CD4-positive, alpha-beta T cell treated with Interleukin-6 for 4 hours (primary cell): ENCODE data around the gene DQX1.

Source experiments
- DNase-seq: peaks from one replicate; pipeline ENCODE4 v3.0.0-alpha.2; 2020; ENCODE audit warnings: mixed read lengths

Gene DQX1

DNA sequence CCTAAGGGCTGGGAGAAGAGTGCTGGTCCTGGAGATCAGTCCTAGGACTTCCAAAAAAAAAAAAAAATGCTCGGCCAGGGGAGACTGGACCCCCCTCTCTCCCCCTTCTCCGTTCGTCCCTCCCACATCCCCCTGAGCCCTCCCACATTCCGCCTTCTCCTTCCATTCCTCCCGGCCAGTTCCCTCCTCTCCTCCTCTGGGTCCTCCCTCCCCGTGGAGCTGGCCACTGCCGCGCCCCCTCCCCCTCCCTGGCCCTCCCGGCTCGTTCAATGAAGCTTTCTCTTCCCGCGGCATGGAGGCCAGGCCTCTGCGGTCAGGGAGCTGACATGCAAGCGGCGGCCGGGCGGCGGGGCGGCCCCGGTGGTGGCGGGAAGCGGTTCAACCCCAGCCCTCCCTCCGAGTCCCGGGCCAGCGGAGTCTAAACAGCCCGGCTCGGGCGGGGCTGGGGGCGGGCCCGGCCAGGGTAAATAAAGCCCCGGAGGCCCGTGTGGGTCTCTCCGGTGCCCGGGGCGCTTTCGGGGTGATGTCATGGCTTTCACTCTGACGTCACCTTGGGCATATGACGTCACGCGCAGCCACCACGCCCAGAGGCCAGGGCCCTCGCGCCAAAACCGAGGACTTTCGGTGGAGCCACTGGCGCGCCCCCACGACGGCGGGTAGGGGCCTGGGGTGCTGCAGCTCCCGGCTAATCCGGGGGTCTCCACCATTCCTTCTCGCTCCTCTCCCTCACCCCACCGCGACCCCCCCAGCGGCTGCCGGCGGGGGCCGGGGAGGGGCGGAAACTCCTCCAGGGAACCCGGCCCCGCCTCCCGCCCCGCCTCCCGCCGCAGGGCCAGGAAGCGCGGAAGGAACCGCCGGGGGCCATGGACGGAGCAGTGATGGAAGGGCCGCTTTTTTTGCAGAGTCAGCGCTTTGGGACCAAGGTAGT is 28.1 kb upstream of the DQX1 start, which contains the start of the genes DOK1 and LOXL3:
DOK1 (plus strand) TSS at position 829 of the 928 bp plus-strand sequence; CDS start at position 864, 35 bp downstream.
LOXL3 (minus strand) TSS at position 51 of the 928 bp plus-strand sequence. CDS start 1,308 bp downstream, outside the sequence.
- DNase-seq = peak; percentile 89

DNA sequence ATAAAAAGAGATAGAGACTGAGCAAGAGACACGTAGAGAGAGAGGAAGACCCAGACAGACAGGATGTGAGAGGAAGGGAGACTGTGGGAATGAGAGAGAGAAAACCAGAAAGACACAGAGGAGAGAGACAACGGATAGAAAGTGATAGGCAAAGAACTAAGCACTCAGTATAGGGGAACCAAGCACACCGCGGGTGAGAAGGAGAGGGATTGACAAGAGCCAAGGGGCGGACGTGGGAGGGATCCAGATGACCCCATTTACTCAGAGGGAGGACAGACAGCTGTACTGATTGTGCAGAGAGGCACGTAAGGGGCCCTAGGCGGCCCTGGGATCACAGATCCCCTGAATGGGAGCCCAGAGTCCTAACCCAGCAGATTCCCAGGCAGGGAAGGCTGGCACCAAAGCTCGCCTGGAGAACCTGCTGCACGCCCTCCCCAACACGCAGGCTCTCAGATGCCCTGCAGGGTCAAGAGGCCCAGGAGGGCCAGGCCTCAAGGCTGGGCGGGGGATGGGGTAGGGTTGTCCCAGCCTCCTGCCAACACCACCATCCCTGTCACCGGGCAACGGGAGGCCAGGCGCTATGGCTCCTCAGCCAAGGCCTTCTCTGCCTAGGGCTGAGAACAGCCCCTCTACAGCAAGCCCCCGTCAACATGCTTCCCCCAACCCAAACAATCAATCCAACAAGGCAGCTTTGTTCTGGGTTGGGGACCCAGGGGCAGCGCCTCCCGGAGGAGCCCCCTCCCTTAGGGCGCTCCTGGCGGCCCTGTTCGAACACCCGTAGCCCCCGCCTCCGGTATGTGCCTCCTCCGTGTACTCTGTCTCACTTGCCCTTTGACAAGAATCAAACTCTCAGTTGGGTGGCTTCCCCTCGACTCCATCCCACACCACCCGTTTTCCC is 27.1 kb upstream of the DQX1 start:
- no peak for DNase-seq

DNA sequence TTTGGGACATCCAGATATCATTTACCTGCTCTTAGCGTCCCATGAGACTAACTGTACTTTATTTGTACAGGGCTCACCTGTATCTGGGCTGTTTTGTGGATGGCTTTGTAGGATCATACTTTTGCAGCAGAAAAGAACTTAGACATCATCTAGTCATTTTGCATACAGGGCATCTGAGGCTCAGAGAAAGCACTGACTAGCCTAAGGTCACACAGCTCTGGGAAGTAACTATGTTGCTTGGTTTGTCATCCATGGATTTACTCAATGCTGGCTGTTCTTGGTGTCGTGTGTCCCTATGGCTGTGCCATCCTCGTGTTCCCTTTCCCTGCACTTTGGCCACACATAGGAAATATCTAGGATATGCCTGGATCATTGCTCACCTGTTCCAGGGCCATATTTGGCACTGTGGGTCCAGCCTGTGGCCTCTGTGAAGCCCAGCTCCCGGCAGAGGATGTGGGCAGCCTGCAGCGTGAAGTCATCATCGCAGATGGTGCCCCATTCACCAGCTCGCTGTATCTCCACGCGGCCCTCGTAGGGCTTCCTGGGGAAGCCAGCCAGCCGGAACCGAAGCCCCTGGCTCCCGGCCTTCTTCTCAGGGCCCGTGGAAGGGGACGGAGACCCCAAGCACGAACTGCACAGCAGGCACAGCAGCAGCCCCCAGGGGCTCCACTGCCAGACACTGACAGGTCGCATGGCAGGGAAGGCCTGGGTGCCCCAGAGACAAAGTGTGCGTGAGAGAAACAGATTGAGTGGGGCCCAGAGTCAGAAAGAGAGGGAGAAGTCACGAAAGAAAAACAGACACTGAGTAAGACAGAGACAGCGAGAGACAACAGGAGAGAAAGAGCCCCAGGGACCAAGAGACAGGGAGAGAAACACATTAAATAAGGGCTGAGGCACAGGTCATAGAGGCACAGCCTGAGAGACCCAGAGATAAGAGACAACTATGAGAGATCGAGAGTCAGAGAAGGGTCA is 26.2 kb upstream of the DQX1 start:
- DNase-seq = no peak

DNA sequence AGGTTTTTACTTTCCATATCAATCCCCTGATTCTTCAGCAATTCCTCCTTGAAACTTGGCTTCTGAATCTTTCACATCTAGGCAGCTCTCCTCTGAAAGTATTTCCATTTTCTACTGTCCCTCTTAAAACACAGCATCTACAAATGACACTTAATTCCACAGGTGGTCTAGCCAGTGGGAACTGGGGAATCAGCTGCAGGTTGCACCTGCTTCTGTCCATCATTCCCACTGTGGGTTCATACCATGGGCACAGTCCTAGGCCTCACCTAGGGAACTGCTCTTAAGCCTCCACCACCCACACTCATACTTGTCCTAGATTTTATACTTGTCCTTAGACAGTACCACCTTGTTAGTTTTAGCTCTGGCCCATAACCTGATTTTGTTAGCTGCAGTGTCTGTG is 25.5 kb upstream of the DQX1 start:
- DNase-seq = no peak

DNA sequence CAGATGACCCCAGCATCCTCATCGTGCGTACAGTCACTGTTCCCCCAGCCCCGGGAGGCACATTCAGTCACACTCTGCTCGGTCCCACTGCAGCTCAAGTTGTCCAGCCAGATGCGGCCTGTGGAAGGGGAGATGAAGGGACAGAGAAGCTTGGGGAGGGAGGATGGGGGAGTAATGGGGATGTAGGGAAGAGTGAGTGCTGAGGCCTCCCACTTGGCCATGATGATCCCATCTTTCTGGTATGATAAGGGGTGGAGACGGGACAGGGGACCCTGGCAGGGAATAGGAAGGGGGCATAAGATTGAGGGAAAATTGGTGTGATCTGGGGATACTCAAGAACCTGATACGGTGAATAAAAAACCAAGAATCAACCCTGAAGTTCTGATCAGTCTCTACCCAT is 24.2 kb upstream of the DQX1 start:
- no peak for DNase-seq

DNA sequence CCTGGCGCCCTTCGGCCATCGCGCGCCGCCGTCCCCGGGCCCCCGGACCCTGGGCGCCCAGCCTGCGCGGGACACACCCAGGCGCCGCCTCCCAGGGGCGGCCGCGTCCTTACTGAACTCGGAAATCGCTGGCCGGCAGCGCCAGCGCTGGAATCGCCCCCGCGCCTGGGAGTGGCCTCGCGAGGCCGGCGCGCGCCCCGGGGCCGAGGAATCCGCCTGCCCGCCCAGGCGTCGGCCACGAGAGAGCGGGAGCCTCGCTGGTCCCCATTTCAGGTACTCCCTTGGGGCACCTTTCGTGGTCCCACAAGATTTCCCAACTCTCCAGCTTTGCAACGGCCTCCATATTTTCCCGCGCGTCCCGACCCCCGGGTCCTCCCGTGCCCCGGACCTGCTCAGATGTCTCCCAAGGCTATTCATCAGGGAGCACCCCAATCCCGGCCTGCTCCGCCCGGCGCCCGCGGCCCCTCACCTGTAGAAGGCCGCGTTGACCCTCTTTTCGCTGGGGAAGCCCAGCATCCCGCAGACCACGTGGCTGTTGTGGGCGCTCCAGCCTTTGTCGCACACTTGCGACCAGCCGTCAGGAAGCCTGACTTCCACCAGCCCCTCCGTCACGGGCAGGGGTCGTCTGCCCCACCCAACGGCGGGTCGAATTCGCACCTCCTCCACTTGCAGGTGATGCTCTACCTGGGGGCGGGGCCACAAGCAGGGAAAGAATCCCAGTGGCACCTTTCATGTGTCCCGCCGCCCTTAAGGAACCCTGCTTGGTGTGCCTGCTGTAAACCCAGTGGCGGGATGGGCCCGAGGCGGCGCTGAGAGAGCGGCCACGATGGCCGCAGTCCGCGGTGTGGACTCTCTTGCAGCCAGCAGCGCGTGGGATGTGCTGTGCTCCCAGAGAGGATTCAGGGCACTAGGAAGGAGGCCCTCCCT is 23.1 kb upstream of the DQX1 start:
- DNase-seq = no peak

DNA sequence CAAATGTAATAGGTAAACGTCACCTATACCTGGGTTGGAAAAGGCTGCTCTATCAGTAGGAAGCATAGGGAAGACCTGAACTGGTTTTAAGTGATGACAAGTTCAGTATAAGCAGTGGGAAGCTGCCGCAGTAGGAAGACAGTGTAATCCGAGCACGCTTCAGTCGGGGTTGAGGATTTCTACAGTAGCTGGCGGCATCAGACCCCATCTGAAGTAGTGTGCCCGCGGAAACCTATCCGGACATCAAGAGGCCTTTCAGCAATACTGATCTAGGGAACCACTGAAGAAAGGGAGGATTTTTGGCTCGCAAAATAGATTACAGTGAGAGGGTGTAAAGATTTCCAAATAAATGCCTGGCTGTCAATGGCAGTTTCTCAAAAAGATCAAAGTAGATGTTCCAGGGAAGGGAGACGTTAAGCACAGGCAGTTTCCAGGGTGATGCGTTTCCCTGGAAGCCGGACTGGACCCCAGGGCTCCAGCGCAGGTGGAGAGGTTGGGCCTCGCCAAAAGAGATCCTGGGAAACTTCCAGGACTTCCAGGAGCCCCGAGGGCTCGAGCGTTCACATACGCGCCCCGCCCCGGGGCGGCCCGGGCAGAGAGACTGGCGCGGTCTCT is 22.4 kb upstream of the DQX1 start:
- no peak for DNase-seq

DNA sequence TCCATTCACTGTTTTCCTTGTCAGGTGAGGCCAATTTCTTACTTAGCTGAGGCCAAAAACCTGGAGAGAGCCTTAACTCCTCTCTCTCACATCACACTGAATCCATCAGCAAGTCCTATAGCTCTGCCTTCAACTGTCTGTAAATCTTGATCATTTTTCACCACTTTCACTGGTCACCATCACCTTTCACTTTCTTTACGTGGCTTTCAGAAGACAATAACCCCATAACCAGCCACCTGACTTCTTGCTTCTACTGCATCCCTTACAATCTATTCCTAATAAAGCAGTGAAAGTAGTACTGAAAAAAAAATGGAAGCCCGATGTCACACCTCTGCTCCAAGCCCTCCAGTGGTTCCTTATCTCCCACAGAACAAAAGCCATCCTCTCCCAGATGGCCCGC is 20.0 kb upstream of the DQX1 start:
- DNase-seq = no peak

DNA sequence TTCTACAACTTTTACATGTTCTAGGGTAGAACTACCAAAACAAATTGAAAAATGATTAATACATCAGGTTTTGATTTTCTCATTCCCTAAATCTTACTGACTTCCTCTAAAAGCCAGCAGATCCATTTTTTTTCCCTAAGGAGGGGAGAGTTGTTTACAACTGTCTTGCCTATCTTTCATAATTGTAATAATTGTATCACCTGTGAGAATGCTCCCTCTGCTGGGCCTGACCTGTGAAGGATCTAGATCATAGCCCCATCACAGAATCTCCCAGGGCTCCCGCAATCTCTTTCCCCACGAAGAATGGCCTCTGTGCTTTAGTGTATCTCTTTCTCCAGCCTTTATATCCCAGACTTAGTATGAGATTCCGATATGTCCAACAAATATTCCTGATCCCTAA is 18.6 kb upstream of the DQX1 start:
- DNase-seq = peak; percentile 38

DNA sequence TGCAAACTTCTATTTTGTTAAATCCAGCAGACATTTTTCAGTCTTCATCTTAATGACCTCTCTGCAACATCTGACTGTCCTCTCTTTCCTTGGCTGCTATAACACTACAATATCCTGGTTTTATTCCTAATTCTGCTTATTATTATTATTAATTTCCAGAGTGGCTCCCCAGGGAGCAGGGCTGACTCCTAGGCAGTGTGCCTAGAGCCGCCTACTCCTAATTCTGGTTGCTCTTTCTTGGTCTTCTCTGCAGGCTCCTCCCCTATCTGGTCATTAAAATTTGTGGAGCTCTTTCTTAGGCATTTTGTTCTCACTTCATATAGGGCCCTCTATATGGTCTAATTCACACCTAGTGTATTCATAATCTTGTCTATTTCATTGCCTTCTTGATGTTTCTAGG is 16.9 kb upstream of the DQX1 start:
- no peak for DNase-seq

DNA sequence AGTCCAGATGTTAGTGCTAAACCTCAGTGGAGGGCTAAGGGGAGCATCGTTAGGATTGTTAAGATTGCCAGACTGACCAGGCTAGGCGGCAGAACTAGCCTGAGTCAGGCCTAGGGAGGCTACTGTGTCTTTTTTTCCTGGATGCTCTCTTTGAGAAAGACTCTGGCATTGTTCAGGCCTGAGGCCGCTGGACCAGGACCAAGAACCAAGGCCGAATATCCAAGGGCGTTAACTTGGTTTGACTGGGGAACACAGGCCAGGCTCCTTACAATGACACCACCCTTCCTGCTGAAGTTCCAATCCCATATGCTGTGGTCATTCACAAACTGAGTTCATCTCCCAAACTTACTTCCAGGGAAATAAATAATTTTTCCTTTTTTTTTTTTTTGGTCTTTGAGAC is 14.3 kb upstream of the DQX1 start:
- DNase-seq = no peak

DNA sequence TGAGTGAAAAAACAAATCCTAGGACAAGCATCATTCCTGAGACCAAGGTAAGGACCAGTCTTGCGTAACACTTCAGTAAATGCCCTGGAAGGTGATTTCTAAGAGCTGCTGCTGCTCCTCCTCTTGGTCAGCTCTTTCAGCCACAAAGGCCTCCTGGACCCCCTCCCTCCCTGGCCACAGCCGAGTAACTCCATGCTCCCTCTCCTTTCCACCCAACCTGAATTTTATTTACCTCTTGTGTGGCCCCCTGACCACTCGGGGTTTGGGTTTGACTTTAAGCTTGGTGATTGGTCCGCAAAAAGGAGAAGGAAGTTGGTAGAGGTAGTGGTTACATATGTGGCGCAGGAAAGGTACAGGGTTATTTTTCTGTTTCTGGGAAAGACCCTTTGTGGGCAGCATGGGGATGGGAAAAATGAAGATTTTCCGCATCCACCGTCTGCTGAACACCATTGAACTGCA is 12.9 kb upstream of the DQX1 start:
- DNase-seq = no peak

DNA sequence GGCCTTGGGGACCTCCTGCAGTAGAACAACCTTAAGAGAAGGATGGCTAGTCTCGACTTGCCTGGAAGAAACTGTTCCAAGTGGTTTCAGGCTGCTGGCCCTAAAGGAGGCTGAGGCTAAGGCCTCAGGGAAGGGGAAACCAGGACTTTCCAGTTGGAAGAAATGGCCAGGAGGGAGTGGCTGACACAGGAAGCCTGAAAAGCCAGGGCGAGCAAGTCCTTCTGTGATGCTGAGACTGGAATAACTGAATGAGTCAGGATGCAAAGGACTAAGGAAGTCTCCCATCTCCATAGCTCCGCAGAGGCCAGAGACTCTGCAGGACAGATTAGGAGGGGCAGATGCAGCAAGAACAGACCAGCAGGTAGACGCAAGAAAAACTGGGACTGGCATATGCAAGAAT is 11.1 kb upstream of the DQX1 start:
- DNase-seq = no peak

DNA sequence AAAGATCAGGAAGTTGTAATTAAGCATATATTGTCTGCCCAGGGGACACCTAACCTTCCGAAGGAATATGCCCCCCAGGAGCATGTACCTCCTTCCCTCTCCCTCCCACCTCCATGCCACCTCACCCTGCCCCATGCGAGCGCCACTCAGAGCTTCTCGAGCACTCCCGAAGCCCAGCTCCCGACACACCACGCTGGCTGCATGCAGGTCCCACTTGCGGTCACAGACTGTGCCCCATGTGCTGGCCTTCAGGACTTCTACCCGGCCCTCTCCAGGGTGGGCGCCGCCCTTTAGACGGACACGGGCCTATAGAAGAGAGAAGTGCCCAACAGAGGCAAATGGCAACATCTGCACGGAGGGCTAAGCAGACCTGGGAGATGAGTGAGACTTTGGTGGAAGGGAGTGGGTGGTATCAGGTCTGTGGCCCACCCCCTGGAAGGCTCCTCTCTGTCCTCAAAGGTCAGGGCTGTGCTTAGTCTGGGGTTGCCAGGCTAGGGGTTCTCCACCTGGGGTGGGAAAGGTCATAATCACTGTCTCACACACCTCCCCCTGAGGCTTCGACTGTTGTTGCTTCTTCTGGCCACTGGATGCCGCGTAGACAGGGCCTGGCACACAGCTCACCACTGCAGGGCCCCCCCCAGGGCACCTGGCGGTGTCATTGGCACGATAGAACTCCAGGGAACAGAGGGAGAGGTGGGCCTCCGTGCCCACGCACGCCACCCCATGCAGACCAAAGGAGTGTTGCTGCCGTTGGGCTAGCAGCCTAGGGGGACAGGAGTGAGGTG is 10.3 kb upstream of the DQX1 start:
- DNase-seq = no peak

DNA sequence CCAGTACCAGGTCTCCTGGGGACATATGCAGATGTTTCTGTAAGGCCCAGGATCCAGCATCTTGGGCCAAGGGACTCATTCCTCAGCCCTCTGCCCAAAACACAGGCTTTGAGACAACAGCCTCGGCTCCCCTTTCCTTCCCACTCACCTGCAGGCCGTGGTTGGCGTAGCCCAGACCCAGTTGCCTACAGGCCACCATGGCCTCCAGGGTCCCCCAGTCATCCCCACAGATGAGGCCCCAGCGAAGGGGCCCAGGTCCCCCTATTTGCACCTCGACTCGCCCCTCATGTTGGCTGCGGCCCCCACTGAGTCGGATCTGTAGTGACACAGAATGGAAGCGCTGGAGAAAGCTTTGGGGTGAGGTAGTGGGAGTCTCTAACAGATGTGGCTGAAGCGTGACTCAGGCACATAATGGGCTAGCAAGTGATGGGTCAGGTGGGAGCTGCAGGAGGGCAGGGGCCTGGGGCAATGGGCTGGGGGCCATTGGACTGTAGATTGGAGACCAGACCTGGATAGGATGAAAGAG is 9.5 kb upstream of the DQX1 start:
- no peak for DNase-seq

DNA sequence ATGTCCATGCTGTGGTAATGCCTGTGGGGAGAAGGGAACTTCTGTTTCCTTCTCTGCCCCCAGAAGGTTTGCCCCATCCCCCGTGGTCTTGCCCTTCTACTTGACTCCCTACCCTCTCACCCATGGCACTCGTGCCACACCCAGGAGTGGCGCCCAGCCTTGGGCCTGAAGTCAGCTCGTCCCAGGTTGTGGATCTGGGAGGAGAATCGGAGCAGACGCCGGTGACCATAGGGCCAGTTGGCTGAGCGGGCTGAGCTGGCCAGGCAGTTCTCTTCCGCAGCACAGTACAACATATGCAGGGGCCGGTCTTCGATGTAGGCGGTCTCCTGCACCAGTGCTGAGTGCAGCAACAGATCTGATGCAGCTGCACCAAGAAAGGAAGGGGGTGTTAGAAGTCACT is 8.4 kb upstream of the DQX1 start:
- no peak for DNase-seq

DNA sequence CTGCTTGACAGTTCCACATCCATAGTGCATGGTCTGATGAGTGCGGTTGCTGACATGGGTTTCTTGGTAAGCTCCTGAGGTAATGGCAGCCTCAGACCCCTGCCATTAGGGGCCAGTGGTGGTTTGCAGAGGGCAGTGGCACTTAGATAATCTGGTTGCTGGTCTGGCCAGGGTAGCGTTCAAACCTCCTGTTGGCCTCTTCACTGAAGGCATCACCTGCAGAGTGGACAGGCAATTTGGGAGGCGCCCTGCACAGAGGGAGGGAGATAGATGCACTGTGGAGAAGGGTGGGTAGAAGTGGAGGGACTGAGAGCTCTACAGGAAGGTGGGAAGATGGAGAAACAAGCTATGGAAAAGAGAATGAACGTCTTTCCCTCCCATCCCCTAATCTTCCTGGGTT is 7.4 kb upstream of the DQX1 start:
- no peak for DNase-seq

DNA sequence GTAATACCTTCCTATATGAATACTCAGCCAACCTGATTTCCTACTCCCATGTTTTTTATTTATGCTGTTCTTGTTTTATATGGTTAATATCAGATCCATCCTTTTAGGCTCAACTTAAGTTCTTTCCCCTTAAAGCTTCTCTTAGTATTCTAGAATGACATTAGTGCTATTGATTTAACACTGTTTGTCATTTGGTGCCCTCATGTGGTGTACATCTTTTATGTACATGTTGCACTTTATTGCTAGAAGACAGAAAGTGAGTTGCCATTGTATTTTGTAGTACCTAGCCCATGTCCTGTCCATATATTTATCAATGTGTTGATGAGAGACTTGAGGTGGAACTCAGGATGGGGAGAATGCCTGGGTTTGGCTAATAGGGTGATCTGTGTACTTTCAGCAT is 6.2 kb upstream of the DQX1 start:
- DNase-seq = no peak

DNA sequence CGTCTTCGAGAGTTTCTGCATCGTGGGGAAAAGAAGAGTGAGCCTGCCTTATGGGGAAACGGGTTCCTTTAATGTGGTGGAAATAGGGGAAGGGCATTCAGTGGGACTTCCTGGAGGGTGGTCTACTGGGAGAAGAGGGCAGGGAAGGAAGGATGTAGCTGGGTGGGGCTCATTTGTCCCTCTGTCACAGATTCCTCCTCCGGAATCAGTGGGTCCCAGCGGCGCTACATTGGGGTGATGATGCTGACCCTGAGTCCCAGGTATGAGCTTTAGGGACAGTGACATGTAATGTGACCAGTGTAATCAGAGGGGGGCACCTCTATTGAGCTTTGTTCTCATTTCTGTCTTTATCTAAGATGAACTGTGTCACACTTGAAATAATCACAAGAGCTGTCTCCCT is 5.6 kb upstream of the DQX1 start:
- no peak for DNase-seq
